ENCODE data around the gene GCA.

DNA sequence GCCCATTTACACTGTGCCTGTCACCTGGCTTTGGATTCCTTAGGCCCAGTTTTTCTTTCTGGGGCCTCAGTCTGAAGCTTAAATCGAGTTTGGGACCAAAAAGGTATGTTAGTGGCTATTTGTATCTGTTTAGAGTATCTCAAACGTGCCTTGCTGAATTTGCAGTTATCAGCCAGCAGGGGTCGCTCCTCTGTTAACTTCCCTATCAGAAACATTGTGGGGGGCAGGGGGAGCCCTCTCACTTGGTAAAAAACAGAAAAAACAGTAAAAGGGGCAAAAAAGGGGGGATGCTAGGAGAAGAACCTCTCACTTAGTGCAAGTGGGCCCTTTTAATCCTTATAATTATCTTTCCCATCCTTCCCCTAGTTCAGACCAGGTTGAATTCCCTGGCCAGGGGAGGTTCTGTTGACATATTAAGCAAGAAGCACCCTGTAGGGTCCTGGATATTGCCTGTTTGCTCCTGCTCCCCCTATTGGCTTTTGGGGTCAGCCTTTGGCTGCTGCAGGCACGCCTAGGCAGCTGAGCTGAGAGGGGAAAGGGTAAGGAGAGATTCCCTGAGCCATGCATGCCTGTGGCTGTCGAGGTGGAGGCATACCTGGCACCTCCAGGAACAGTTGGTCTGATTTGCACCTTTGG, 16.7 kb upstream of the GCA start:
- TF ChIP-seq, protein P1, sequence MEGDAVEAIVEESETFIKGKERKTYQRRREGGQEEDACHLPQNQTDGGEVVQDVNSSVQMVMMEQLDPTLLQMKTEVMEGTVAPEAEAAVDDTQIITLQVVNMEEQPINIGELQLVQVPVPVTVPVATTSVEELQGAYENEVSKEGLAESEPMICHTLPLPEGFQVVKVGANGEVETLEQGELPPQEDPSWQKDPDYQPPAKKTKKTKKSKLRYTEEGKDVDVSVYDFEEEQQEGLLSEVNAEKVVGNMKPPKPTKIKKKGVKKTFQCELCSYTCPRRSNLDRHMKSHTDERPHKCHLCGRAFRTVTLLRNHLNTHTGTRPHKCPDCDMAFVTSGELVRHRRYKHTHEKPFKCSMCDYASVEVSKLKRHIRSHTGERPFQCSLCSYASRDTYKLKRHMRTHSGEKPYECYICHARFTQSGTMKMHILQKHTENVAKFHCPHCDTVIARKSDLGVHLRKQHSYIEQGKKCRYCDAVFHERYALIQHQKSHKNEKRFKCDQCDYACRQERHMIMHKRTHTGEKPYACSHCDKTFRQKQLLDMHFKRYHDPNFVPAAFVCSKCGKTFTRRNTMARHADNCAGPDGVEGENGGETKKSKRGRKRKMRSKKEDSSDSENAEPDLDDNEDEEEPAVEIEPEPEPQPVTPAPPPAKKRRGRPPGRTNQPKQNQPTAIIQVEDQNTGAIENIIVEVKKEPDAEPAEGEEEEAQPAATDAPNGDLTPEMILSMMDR (IDR thresholded peaks at IDR 0.05) = peak; percentile 9 to 39 (median 30)
- no peak for TF ChIP-seq POLR2A (IDR thresholded peaks at IDR 0.05)
